Ovary (tissue), 9 donors: ENCODE results near the gene TMEM74B. TPM values are rescaled to one million over a fixed set of nuclear protein-coding genes. Genes with fewer than 3 reads are reported as not detected.

Experiments used
- DNase-seq, 5 donors: peaks; one replicate each; pipeline ENCODE4 v3.0.0-alpha.2; 2019 to 2020
- H3K27ac ChIP-seq, 2 donors: fragments of 200-600 bp; one replicate each; pipeline versions ENCODE4 v1.5.1 to v1.8.0; 2019 to 2022
- H3K27me3 ChIP-seq: fragments of 200-600 bp; one replicate; pipeline ENCODE4 v1.8.0; 2022
- H3K36me3 ChIP-seq: fragments of 200-600 bp; sonication (generic); one replicate; pipeline ENCODE4 v1.5.1; 2019
- H3K4me1 ChIP-seq: one replicate; pipeline ENCODE4 v1.8.1; 2013; ENCODE audit warnings: mild to moderate bottlenecking, moderate library complexity; ENCODE audit not compliant: insufficient read depth
- H3K4me3 ChIP-seq: fragments of 200-600 bp; sonication (generic); one replicate; pipeline ENCODE4 v1.5.1; 2017
- H3K9me3 ChIP-seq, 2 donors: fragments of 200-600 bp in 1 of 2; sonication (generic) in 1 of 2; one replicate each; pipeline versions ENCODE4 v1.5.1 to v1.8.1; 2013 to 2019; ENCODE audit warnings: mild to moderate bottlenecking in 1 of 2, moderate library complexity in 1 of 2
- EP300 ChIP-seq: sonication (generic); formaldehyde crosslinking; IDR thresholded peaks from one replicate; pipeline ENCODE4 v1.6.1; 2017; ENCODE audit warnings: antibody characterized with exemption
- POLR2A ChIP-seq: fragments of 450-650 bp; IDR thresholded peaks from one replicate; pipeline ENCODE4 v1.6.1; 2017; ENCODE audit warnings: antibody characterized with exemption, mild to moderate bottlenecking, moderate library complexity
- WGBS, 3 donors: extraction: QIAGEN DNeasy Blood & Tissue Kit in 1 of 3; methylation state at CpG; one replicate each; pipeline versions ENCODE4 v1.1.5 to v1.1.7; 2013 to 2017; 5-methylcytosine and 5-hydroxymethylcytosine counted together
- intact Hi-C, 4 donors: fragments of 100-400 bp; cut with DNase I; formaldehyde crosslinking; loops; one replicate each; pipeline versions ENCODE4 v1.11.0 to v1.15.1; 2022 to 2023
- polyA plus RNA-seq, 2 donors: library from polyadenylated mRNA; stranded (reverse); fragments of 200-250 nt in 1 of 2; fragments of 350-450 nt in 1 of 2; fragmentation: Illumina TruSeq in 1 of 2; extraction: RNeasy Lipid Tissue Mini Kit (QIAGEN cat#74804) in 1 of 2; gene quantifications; one replicate each; pipeline ENCODE4 v1.2.3, GENCODE V29; 2013 to 2014
- total RNA-seq, 7 donors: library from RNA; depleted of rRNA in 2 of 7; stranded (reverse); fragments of >200 nt in 2 of 7; fragmentation: NEBNext Ultra II Directional in 3 of 7; extraction: Animal tissue kit (Norgen Biotek cat#: 25700) in 3 of 7; gene quantifications; one replicate each; pipeline versions ENCODE4 v1.1.0 to v1.2.4, GENCODE V29; 2016 to 2023
- TF ChIP-seq, protein P1 (sequence below), 3 donors: fragments of 450-650 bp in 2 of 3; fragments of 200-600 bp in 1 of 3; IDR thresholded peaks; one replicate each; pipeline versions ENCODE4 v1.5.1 to v1.8.0; 2016 to 2022; ENCODE audit warnings: antibody characterized with exemption in 3 of 3, mild to moderate bottlenecking in 1 of 3
- donor health status: DM: no; HTN: no; CAD: no; lungs with moderate emphysema.
- donor health status: DM: no; HTN: no; CAD: no.
- donor health status: Bipolar disorder and iron deficiency.
- donor health status: DM: yes; HTN: yes; CAD: no.
- donor health status: DM: no; HTN: no; CAD: no.
- donor health status: DM: yes; HTN: yes; CAD: no.

TMEM74B gene
- total and polyA plus RNA-seq, 9 donors, result 0.33 to 1.7 (median 1.0) TPM; not detected in 1

DNA sequence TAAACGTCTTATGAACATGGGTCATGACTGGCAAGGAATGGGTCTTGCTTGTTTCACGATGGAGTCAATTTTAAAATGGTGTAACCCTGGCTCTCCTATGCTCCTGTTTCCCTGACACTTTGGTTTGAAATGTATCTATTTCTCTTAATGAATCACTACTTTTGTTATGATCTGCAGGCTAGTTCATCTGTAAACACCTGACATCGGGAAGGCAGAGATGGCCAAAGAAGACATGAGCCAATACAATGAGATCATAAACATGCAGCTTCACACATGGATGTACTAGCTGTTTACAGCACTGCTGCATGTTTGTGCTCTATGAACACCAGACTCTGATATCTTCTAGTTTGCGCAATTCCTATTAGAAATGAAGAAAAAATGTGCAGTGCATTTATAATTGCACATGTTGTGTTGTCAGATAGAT, 30.1 kb upstream of the TMEM74B start:
- no peaks in the 10 kb centered on the region for H3K9me3 ChIP-seq
- H3K4me1 ChIP-seq, result no peaks in the 10 kb centered on the region
- no peaks in the 10 kb centered on the region for H3K36me3 ChIP-seq
- 45 to 64% (median 49%) methylated on average over 4 of the region's 4 CpGs for WGBS, 3 donors
- TF ChIP-seq POLR2A, result no peak
- TF ChIP-seq, protein P1, sequence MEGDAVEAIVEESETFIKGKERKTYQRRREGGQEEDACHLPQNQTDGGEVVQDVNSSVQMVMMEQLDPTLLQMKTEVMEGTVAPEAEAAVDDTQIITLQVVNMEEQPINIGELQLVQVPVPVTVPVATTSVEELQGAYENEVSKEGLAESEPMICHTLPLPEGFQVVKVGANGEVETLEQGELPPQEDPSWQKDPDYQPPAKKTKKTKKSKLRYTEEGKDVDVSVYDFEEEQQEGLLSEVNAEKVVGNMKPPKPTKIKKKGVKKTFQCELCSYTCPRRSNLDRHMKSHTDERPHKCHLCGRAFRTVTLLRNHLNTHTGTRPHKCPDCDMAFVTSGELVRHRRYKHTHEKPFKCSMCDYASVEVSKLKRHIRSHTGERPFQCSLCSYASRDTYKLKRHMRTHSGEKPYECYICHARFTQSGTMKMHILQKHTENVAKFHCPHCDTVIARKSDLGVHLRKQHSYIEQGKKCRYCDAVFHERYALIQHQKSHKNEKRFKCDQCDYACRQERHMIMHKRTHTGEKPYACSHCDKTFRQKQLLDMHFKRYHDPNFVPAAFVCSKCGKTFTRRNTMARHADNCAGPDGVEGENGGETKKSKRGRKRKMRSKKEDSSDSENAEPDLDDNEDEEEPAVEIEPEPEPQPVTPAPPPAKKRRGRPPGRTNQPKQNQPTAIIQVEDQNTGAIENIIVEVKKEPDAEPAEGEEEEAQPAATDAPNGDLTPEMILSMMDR (IDR thresholded peaks at IDR 0.05), result no peak
- TF ChIP-seq EP300, result no peak
- intact Hi-C loops, result loop anchor here in 2 of 4 donors (5.0 to 10.0 kb wide), 5 partner anchors 100 to 400 kb away; partner anchors contain the start of gene PSMF1 (in 1 of the 2)
- DNase-seq, result no peak
- H3K4me3 ChIP-seq, result no peak overlapping the region
- H3K27me3 ChIP-seq, result no peaks in the 10 kb centered on the region
- no peak overlapping the region for H3K27ac ChIP-seq

DNA sequence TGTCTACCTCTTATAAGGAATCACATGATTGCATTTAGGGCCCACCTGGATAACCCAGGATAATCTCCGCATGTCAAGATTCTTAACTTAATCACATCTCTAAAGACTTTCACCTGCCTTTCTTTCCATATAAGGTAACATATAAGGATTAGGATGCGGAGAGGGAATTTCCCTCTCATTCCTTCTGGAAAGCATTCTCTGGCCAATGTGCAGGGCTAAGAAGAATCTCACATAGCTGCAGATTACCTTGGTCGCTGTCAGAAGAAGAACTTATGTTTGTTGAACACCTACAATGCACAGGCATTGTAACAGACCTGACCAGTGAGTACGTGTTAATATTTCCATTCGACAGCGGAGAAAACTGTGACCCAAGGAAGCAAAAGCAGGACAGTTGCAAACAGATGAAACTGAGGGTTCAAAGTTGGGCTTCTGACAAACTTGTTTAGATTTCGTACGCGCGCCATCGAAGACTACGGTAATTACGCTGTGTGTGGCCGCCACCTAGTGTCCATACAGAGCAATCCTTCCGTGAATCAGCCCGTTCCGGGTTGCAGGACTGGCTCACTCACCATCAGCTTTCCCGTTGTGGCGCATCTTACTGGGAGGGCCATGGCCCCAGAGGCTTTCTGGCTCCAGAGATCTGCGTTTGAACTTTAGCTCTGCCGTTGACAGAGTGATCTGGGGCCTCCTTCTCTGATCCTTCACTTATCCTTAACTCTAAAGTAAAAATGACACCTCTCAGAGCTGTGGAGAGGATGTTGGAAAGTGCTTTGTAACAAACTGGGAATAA, 28.0 kb upstream of the TMEM74B start:
- H3K4me1 ChIP-seq, result no peaks in the 10 kb centered on the region
- H3K36me3 ChIP-seq, result no peaks in the 10 kb centered on the region
- 11 to 12% (median 12%) methylated on average over 21 of the region's 21 CpGs for WGBS, 3 donors
- no peak overlapping the region for H3K4me3 ChIP-seq
- intact Hi-C loops, result loop anchor here in 2 of 4 donors (5.0 to 10.0 kb wide), 5 partner anchors 98 to 398 kb away; partner anchors contain the start of gene PSMF1 (in 1 of the 2)
- H3K27ac ChIP-seq, result no peak overlapping the region
- no peaks in the 10 kb centered on the region for H3K27me3 ChIP-seq
- no peaks in the 10 kb centered on the region for H3K9me3 ChIP-seq
- TF ChIP-seq EP300, result no peak
- TF ChIP-seq, protein P1 (IDR thresholded peaks at IDR 0.05), result peak; percentile 40 to 59 (median 49)
- no peak for TF ChIP-seq POLR2A
- peak; percentile 39 to 63 (median 46) for DNase-seq

DNA sequence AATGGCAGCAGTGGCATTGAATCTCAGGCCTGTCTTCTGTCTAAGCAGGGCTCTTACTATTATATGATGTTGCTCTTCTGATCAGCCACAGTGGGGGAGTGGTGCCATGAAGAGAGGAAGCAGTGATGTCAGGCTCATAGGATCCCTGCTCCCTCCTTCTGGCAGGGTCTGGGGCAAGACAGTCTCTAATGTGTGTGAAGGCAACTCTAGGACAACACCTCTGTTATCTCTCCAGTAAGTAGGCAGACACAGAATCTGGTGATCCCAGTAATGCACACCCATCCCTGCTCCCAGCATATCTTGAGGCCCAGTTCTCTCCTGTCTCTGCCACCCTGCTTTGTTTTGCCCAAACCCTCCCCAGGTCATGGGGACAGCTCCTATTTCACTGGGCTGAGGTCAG, 27.2 kb upstream of the TMEM74B start:
- H3K36me3 ChIP-seq, result no peaks in the 10 kb centered on the region
- DNase-seq, result no peak
- no peak overlapping the region for H3K27ac ChIP-seq
- no peaks in the 10 kb centered on the region for H3K9me3 ChIP-seq
- no peaks in the 10 kb centered on the region for H3K4me1 ChIP-seq
- no peak overlapping the region for H3K4me3 ChIP-seq
- no peaks in the 10 kb centered on the region for H3K27me3 ChIP-seq
- no peak for TF ChIP-seq POLR2A
- intact Hi-C loops, result loop anchor here in 2 of 4 donors (5.0 to 10.0 kb wide), 5 partner anchors 97 to 397 kb away; partner anchors contain the start of gene PSMF1 (in 1 of the 2)

GRCh38 chr20:1210501-1210900, 25.7 kb upstream of the TMEM74B start:
- intact Hi-C loops, result loop anchor here in 2 of 4 donors (5.0 to 10.0 kb wide), 5 partner anchors 96 to 396 kb away; partner anchors contain the start of gene PSMF1 (in 1 of the 2)
- DNase-seq, result no peak

More at GRCh38 chr20:1210501-1210900, 25.7 kb upstream of the TMEM74B start:
- no peaks in the 10 kb centered on the region for H3K4me1 ChIP-seq
- no peak overlapping the region for H3K4me3 ChIP-seq
- H3K36me3 ChIP-seq, result no peaks in the 10 kb centered on the region
- H3K27ac ChIP-seq, result no peak overlapping the region
- H3K27me3 ChIP-seq, result no peaks in the 10 kb centered on the region
- TF ChIP-seq, protein P1 (IDR thresholded peaks at IDR 0.05), result no peak
- TF ChIP-seq POLR2A (no peak), EP300 (no peak)
- H3K9me3 ChIP-seq, result no peaks in the 10 kb centered on the region
- WGBS, 3 donors, result 85 to 100% (median 88%) methylated on average over 1 of the region's 1 CpG
